ENCODE results near the gene CNOT3. TPM values are rescaled to one million over a fixed set of nuclear protein-coding genes. Genes with fewer than 3 reads are reported as not detected.

CNOT3 gene
- total RNA-seq, 3 donors from 2014 or later = 14.6 to 23.4 (median 22.9) TPM

GRCh38 chr19:54105796-54106195 is 31.8 kb upstream of the CNOT3 start:
- Histone ChIP-seq H3K9me3 (no peaks in the 10 kb centered on the region), H3K36me3 (no peaks in the 10 kb centered on the region), H3K4me1 (no peaks in the 10 kb centered on the region), H3K4me3 (no peak overlapping the region), H3K27me3 (no peaks in the 10 kb centered on the region), H3K27ac (no peak overlapping the region)
- DNase-seq (ENCODE audit: low spot score in 2 of 2) = no peak
- intact Hi-C loops (cut with DNase I; ENCODE audit: low total_unique reads) = no loop called here
- no peak for TF ChIP-seq CTCF (IDR thresholded peaks at IDR 0.05)
- no peak for TF ChIP-seq POLR2AphosphoS5 (IDR thresholded peaks at IDR 0.05)
- no peak for TF ChIP-seq POLR2A (IDR thresholded peaks at IDR 0.05)

GRCh38 chr19:54106716-54107115 is 30.8 kb upstream of the CNOT3 start:
- no peaks in the 10 kb centered on the region for H3K36me3 ChIP-seq
- no peaks in the 10 kb centered on the region for H3K9me3 ChIP-seq
- H3K27ac ChIP-seq = no peak overlapping the region
- TF ChIP-seq CTCF (IDR thresholded peaks at IDR 0.05) = no peak
- no peak for TF ChIP-seq POLR2AphosphoS5 (IDR thresholded peaks at IDR 0.05)
- TF ChIP-seq POLR2A (IDR thresholded peaks at IDR 0.05) = no peak
- H3K4me1 ChIP-seq = no peaks in the 10 kb centered on the region
- no peak for DNase-seq (ENCODE audit: low spot score in 2 of 2)
- no peak overlapping the region for H3K4me3 ChIP-seq
- no peaks in the 10 kb centered on the region for H3K27me3 ChIP-seq
- intact Hi-C loops (cut with DNase I; ENCODE audit: low total_unique reads) = no loop called here

- no peaks in the 10 kb centered on the region for H3K27me3 ChIP-seq
- no peaks in the 10 kb centered on the region for H3K36me3 ChIP-seq
- intact Hi-C loops (cut with DNase I; ENCODE audit: low total_unique reads) = no loop called here
- no peak overlapping the region for H3K27ac ChIP-seq
- no peaks in the 10 kb centered on the region for H3K9me3 ChIP-seq
- no peak for DNase-seq (ENCODE audit: low spot score in 2 of 2)
- no peak for TF ChIP-seq POLR2AphosphoS5 (IDR thresholded peaks at IDR 0.05)
- TF ChIP-seq CTCF (IDR thresholded peaks at IDR 0.05) = no peak
- no peak for TF ChIP-seq POLR2A (IDR thresholded peaks at IDR 0.05)
- H3K4me3 ChIP-seq = no peak overlapping the region
- H3K4me1 ChIP-seq = no peaks in the 10 kb centered on the region
Measured at GRCh38 chr19:54107876-54108490, 29.6 kb upstream of the CNOT3 start.

- DNase-seq (ENCODE audit: low spot score in 2 of 2) = no peak
- H3K4me1 ChIP-seq = no peaks in the 10 kb centered on the region
- intact Hi-C loops (cut with DNase I; ENCODE audit: low total_unique reads) = no loop called here
- no peaks in the 10 kb centered on the region for H3K36me3 ChIP-seq
- H3K27me3 ChIP-seq = no peaks in the 10 kb centered on the region
- H3K4me3 ChIP-seq = no peak overlapping the region
- H3K9me3 ChIP-seq = no peaks in the 10 kb centered on the region
- no peak overlapping the region for H3K27ac ChIP-seq
- TF ChIP-seq CTCF (IDR thresholded peaks at IDR 0.05) = no peak
- TF ChIP-seq POLR2AphosphoS5 (IDR thresholded peaks at IDR 0.05) = no peak
- no peak for TF ChIP-seq POLR2A (IDR thresholded peaks at IDR 0.05)
Measured at GRCh38 chr19:54108496-54108895, 29.1 kb upstream of the CNOT3 start.

GRCh38 chr19:54109651-54110050 is 27.9 kb upstream of the CNOT3 start:
- no peaks in the 10 kb centered on the region for H3K36me3 ChIP-seq
- no peaks in the 10 kb centered on the region for H3K4me1 ChIP-seq
- DNase-seq (ENCODE audit: low spot score in 2 of 2) = no peak
- intact Hi-C loops (cut with DNase I; ENCODE audit: low total_unique reads) = loop anchor here (10.0 kb wide), 1 partner anchor 235 kb away; no protein-coding TSS in a partner anchor
- no peaks in the 10 kb centered on the region for H3K9me3 ChIP-seq
- H3K27me3 ChIP-seq = no peaks in the 10 kb centered on the region
- no peak overlapping the region for H3K27ac ChIP-seq
- H3K4me3 ChIP-seq = no peak overlapping the region
- no peak for TF ChIP-seq POLR2AphosphoS5 (IDR thresholded peaks at IDR 0.05)
- TF ChIP-seq POLR2A (IDR thresholded peaks at IDR 0.05) = no peak
- TF ChIP-seq CTCF (IDR thresholded peaks at IDR 0.05) = no peak

All from breast epithelium (tissue), 4 donors.